GM10266 (cell line): ENCODE results near the gene R3HDM4.

Source experiments
- DNase-seq: peaks from one replicate; pipeline ENCODE4 v3.0.0; 2012; ENCODE audit errors: extremely low spot score
- TF ChIP-seq, protein P1 (sequence below): IDR thresholded peaks from 2 replicates; pipeline ENCODE4 v1.5.1; 2012; ENCODE audit warnings: mild to moderate bottlenecking, low read depth; ENCODE audit not compliant: control insufficient read depth, insufficient read depth; ENCODE audit errors: missing control alignments

Gene R3HDM4

DNA sequence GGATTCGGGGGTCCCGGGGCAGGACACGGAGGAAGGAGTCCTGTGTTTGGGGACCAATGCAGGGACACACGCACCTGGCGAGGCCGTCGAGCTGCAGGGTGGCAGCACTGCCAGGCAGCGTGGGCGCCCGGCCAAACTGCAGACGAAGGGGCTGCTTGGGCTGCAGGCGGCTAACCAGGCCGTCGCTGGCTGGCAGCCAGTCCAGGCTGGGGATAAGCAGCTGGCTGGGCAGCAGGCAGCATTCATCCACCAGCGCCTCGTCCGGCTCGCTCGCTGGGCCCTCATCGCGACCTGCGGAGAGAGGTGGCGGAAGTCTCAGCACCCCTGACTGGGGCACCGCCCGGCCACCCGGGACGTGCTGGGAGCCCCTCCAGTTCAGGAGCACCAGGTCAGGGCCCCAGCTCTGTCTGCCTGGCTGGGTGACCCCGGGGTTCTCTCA is 42.0 kb downstream of the R3HDM4 start:
- DNase-seq: no peak
- TF ChIP-seq, protein P1, sequence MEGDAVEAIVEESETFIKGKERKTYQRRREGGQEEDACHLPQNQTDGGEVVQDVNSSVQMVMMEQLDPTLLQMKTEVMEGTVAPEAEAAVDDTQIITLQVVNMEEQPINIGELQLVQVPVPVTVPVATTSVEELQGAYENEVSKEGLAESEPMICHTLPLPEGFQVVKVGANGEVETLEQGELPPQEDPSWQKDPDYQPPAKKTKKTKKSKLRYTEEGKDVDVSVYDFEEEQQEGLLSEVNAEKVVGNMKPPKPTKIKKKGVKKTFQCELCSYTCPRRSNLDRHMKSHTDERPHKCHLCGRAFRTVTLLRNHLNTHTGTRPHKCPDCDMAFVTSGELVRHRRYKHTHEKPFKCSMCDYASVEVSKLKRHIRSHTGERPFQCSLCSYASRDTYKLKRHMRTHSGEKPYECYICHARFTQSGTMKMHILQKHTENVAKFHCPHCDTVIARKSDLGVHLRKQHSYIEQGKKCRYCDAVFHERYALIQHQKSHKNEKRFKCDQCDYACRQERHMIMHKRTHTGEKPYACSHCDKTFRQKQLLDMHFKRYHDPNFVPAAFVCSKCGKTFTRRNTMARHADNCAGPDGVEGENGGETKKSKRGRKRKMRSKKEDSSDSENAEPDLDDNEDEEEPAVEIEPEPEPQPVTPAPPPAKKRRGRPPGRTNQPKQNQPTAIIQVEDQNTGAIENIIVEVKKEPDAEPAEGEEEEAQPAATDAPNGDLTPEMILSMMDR: no peak

DNA sequence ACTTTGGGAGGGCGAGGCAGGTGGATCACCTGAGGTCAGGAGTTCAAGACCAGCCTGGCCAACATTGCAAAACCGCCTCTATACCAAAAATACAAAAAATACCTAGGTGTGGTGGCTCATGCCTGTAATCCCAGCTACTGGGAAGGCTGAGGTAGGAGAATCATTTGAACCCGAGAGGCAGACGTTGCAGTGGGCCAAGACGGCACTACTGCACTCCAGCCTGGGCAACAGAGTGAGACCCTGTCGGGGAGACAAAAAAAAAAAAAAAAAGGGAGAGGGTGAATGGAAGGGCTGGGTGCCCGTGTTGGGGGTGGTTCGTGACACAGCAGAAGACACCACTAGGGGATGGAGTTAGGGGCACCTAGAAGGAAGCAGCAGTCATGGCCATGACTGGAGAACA is 42.7 kb downstream of the R3HDM4 start:
- no peak for DNase-seq
- TF ChIP-seq, protein P1: no peak

DNA sequence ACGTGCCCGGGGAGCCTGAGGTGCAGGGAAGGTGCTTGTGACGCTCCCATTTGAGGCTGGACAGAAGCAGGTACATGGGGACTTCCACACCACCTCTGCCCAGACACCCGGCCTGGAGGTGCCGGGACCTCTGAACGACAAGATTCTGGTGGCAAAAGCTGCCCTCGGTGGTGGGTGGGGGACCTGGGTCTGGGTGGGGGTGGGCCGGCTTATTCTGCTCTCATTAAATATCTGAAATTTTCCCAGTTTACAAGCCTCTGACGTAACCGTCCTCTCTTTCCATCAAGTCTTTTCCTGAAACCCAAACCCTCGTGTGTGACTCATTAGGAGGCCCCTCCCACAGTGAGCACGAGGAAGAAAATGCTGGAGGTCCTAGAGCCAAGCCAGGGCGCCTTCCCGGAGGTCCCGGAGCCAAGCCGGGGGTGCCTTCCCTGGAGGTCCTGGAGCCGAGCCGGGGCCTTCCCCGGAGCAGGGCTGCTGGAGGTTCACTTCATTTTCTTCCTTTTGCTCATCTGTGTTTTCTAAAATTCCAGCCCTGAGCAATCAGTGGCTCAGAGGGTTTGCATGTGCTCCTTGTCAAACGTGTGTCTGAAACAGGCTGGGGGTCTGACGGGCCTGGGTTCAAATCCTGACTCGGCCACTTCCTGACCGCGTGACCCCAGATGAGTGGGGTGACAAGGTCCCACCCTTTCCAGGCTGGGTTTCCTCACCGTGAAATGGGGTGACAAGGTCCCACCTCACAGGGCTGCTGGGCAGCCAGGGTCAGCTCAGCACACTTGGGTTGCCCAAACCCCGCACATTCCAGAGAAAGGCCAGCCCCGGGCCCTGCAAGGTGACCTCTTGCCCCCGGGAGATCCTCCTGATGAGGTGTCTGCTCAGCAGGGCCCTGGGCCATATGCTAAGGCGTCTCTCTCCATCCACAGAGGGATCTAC is 43.5 kb downstream of the R3HDM4 start:
- DNase-seq: no peak
- TF ChIP-seq, protein P1: no peak

DNA sequence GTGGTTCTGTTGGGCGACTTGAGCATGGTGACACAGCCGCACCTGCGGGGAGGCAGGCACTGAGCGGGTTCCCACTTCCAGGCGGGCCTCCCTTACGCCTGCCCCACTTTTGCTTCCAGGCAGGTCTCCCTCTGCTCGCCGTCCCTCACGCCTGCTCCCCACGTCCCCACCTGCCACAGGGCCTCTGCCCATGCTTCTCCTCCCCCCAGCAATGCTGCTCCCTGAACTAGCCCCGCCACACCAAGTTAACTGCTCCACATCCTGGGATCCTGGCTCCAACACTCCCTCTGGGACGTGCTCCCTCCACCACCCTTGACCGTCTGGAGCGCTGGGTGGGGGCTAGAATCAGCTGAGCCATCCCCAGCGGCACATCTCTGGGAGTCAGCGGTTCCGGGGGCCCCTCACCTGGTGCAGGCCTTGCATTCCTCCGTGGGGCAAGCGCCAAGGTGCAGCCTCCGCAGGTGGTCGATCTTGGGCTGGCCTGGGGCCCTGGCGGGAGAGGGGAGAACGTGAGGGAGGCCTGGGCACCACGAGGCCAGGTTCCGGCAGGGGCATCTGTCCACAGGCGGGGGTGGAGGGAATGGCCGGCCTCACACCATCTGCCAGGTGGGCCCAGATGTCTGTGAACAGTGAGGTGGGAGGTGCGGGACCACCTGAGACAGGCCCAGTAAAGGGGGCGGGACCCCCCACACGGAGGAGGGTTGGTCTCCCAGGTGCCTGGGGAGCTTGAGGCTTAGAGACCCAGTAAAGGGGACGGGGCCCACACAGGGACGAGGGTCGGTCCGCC is 44.4 kb downstream of the R3HDM4 start:
- no peak for DNase-seq
- TF ChIP-seq, protein P1: no peak

DNA sequence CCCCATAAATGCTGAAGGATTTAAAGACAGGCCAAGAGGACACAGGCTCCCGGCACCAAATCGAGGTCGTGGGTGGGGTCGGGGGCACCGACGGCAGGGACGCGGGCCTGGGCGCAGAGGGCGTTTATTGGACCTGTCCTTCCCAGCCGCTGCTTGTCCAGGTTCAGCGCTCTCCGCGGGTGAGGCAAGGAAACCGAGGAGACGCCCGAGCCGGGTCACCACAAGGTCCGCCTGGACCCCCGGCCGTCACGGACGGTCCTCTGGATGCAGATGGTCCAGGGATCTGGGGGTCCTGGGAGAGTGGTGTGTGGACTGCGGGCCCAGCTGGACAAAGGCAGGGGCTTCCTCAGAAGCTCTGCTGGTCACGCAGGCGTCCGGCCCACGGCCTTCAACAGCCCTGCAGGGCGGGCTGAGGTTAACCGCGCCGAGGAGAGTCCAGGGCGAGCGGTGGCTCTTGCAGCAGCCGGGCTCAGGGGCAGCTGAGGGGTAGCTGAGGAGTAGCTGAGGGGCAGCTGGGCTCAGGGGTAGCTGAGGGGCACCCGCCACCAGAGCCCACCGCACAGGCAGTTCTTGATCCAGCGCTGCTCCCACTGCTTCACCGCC is 45.1 kb downstream of the R3HDM4 start:
- TF ChIP-seq, protein P1: no peak
- DNase-seq: no peak

DNA sequence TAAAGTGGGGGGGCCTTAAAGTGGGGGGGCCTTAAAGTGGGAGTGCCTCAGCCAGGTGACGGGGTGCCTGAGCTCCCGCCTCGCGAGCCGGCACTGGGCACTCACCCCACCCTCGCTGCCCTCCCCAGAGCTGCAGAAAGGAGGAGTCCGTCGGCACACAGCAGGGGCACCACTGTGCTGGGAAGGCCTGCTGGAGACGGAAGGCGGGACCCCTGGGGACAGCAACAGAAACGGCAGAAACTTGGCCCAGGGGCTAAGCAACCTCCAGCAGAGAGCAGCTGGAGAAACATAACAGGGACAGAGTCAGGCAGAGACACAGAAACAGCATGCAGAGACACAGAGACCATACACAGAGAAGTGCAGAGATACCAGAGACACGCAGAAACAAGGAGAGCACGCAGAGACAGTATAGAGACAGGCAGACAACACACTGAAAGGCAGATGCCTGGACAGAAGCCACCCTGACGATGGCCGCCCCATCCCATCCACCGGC is 45.7 kb downstream of the R3HDM4 start:
- TF ChIP-seq, protein P1: no peak
- DNase-seq: no peak
